ENCODE results near the gene TMEM59L. TPM values are rescaled to one million over a fixed set of nuclear protein-coding genes. Genes with fewer than 3 reads are reported as not detected.

The TMEM59L gene
- total and polyA plus RNA-seq, 2 of the 13 experiments (the other 11 are each of a cell fraction or from before 2014, with no cell fraction given): 0.97 to 5.5 TPM

- TF ChIP-seq PATZ1 (CRISPR knock-in tag; IDR thresholded peaks at IDR 0.05) (peak; percentile 100), HDAC6 (IDR thresholded peaks at IDR 0.05; ENCODE audit: low read depth, low read length) (no peak), ZNF274 (CRISPR knock-in tag; IDR thresholded peaks at IDR 0.05) (no peak), IRX3 (CRISPR knock-in tag; IDR thresholded peaks at IDR 0.05; ENCODE audit: borderline replicate concordance, low read depth) (no peak), ZNF891 (CRISPR knock-in tag; IDR thresholded peaks at IDR 0.05) (0 out of 2 replicates have a peak, but pooled peaks have one; percentile 56), ZNF598 (CRISPR knock-in tag; IDR thresholded peaks at IDR 0.05; ENCODE audit: borderline replicate concordance) (no peak), ZFP62 (CRISPR knock-in tag; IDR thresholded peaks at IDR 0.05) (no peak), SMAD3 (CRISPR knock-in tag; IDR thresholded peaks at IDR 0.05) (no peak), ZNF672 (CRISPR knock-in tag; IDR thresholded peaks at IDR 0.05) (no peak), HMGXB4 (CRISPR knock-in tag; IDR thresholded peaks at IDR 0.05; ENCODE audit: borderline replicate concordance in 1 of 2, low read depth in 1 of 2) (0 out of 4 replicates have a peak, but pooled peaks have one; percentile 28 to 41), ZNF572 (CRISPR knock-in tag; IDR thresholded peaks at IDR 0.05) (no peak), NCOR1 (IDR thresholded peaks at IDR 0.05; ENCODE audit: borderline replicate concordance, low read length) (peak; percentile 79; the same call in 1 of the 2 replicates), ZNF496 (CRISPR knock-in tag; IDR thresholded peaks at IDR 0.05; ENCODE audit: insufficient replicate concordance) (no peak), KAT2B (IDR thresholded peaks at IDR 0.05; ENCODE audit: borderline replicate concordance, low read depth, low read length) (no peak), PAX8 (CRISPR knock-in tag; IDR thresholded peaks at IDR 0.05; ENCODE audit: borderline replicate concordance) (no peak), MAF1 (CRISPR knock-in tag; IDR thresholded peaks at IDR 0.05; ENCODE audit: borderline replicate concordance) (no peak)
- TF ChIP-seq, protein P1, sequence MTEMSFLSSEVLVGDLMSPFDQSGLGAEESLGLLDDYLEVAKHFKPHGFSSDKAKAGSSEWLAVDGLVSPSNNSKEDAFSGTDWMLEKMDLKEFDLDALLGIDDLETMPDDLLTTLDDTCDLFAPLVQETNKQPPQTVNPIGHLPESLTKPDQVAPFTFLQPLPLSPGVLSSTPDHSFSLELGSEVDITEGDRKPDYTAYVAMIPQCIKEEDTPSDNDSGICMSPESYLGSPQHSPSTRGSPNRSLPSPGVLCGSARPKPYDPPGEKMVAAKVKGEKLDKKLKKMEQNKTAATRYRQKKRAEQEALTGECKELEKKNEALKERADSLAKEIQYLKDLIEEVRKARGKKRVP (CRISPR knock-in tag; IDR thresholded peaks at IDR 0.05): 0 out of 4 replicates have a peak, but pooled peaks of 1 of the 2 experiments have one; percentile 54
- TF ChIP-seq, protein P2, sequence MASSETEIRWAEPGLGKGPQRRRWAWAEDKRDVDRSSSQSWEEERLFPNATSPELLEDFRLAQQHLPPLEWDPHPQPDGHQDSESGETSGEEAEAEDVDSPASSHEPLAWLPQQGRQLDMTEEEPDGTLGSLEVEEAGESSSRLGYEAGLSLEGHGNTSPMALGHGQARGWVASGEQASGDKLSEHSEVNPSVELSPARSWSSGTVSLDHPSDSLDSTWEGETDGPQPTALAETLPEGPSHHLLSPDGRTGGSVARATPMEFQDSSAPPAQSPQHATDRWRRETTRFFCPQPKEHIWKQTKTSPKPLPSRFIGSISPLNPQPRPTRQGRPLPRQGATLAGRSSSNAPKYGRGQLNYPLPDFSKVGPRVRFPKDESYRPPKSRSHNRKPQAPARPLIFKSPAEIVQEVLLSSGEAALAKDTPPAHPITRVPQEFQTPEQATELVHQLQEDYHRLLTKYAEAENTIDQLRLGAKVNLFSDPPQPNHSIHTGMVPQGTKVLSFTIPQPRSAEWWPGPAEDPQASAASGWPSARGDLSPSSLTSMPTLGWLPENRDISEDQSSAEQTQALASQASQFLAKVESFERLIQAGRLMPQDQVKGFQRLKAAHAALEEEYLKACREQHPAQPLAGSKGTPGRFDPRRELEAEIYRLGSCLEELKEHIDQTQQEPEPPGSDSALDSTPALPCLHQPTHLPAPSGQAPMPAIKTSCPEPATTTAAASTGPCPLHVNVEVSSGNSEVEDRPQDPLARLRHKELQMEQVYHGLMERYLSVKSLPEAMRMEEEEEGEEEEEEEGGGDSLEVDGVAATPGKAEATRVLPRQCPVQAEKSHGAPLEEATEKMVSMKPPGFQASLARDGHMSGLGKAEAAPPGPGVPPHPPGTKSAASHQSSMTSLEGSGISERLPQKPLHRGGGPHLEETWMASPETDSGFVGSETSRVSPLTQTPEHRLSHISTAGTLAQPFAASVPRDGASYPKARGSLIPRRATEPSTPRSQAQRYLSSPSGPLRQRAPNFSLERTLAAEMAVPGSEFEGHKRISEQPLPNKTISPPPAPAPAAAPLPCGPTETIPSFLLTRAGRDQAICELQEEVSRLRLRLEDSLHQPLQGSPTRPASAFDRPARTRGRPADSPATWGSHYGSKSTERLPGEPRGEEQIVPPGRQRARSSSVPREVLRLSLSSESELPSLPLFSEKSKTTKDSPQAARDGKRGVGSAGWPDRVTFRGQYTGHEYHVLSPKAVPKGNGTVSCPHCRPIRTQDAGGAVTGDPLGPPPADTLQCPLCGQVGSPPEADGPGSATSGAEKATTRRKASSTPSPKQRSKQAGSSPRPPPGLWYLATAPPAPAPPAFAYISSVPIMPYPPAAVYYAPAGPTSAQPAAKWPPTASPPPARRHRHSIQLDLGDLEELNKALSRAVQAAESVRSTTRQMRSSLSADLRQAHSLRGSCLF (CRISPR knock-in tag; IDR thresholded peaks at IDR 0.05; ENCODE audit: borderline replicate concordance): no peak
Observed at GRCh38 chr19:18610556-18611326, 1.9 kb upstream of the TMEM59L start (continued).
